ENCODE measurements around the gene KDM1A. TPM values are rescaled to one million over a fixed set of nuclear protein-coding genes. Genes with fewer than 3 reads are reported as not detected.
A peak's percentile ranks its signal among the peaks of the same experiment; 100 is the strongest.

Gene KDM1A
- total and polyA plus RNA-seq, 2 of the 13 experiments (the other 11 are each of a cell fraction or from before 2014, with no cell fraction given) = 81.3 to 173 TPM

GRCh38 chr1:23116216-23116836 is 97.1 kb downstream of the KDM1A start (continued):
- no peak for TF ChIP-seq PCBP1 (IDR thresholded peaks at IDR 0.05; ENCODE audit: borderline replicate concordance, low read depth, low read length)
- TF ChIP-seq GATAD2A (CRISPR knock-in tag; IDR thresholded peaks at IDR 0.05) = peak; percentile 58; the same call in 1 of the 2 replicates
- no peak for TF ChIP-seq ZKSCAN1 (IDR thresholded peaks at IDR 0.05; ENCODE audit: low read length)
- 0 out of 2 replicates have a peak, but pooled peaks have one; percentile 3 for TF ChIP-seq ZNF501 (CRISPR knock-in tag; IDR thresholded peaks at IDR 0.05)

- intact Hi-C loops (cut with micrococcal nuclease; ENCODE audit: unreplicated experiment) = no loop called here
- Histone ChIP-seq H3K79me2 (ENCODE audit: insufficient read depth, low read length) (peaks cover 72% of the 10 kb centered on the region), H3K36me3 (replicated peaks in 1 of 2; ENCODE audit: control insufficient read depth in 1 of 2, insufficient read depth in 2 of 2, low read length in 2 of 2) (no peaks in the 10 kb centered on the region), H2AFZ (ENCODE audit: low read length) (no peak overlapping the region), H3K4me3 (replicated peaks in 1 of 3; ENCODE audit: insufficient read depth in 1 of 3, low read depth in 2 of 3, low read length in 3 of 3) (no peak overlapping the region), H3K4me1 (ENCODE audit: insufficient read depth, low read length) (peaks cover 72% of the 10 kb centered on the region), H3K9me3 (ENCODE audit: low read length) (no peaks in the 10 kb centered on the region), H3K27me3 (ENCODE audit: control insufficient read depth in 1 of 2, insufficient read depth in 2 of 2, low read length in 2 of 2) (no peaks in the 10 kb centered on the region), H3K4me2 (ENCODE audit: low read depth, low read length) (no peak overlapping the region), H4K20me1 (ENCODE audit: insufficient read depth, low read length) (peaks cover 7% of the 10 kb centered on the region), H3K27ac (ENCODE audit: extremely low read length, insufficient read depth, low read length) (peak overlapping the region; percentile 41), H3K9ac (ENCODE audit: insufficient read depth, low read depth, low read length) (no peak overlapping the region)
- FAIRE-seq (no peak), ATAC-seq (no peak), DNase-seq (ENCODE audit: low spot score) (no peak)
- ChIA-PET CTCF (ENCODE audit: low intra/inter-chr PET ratio, low total read pairs) (no interaction called here), POLR2A (interaction anchor here (1.1 kb wide), 1 partner anchor 43 kb away, joined by 4 read pairs; no protein-coding TSS in a partner anchor)
- TF ChIP-seq KDM5B (CRISPR knock-in tag; IDR thresholded peaks at IDR 0.05; ENCODE audit: borderline replicate concordance) = no peak
- no peak for TF ChIP-seq ZNF251 (CRISPR knock-in tag; IDR thresholded peaks at IDR 0.05)
- TF ChIP-seq HBP1 (CRISPR knock-in tag; IDR thresholded peaks at IDR 0.05; ENCODE audit: low read depth) = no peak
- TF ChIP-seq ZNF382 (CRISPR knock-in tag; IDR thresholded peaks at IDR 0.05; ENCODE audit: borderline replicate concordance) = no peak
- no peak for TF ChIP-seq HDAC1 (CRISPR knock-in tag; IDR thresholded peaks at IDR 0.05)
- TF ChIP-seq HOXA3 (CRISPR knock-in tag; IDR thresholded peaks at IDR 0.05) = no peak
- no peak for TF ChIP-seq MNT (IDR thresholded peaks at IDR 0.05)
- no peak for TF ChIP-seq ERF (CRISPR knock-in tag; IDR thresholded peaks at IDR 0.05)
- TF ChIP-seq MTA1 (CRISPR knock-in tag; IDR thresholded peaks at IDR 0.05; ENCODE audit: borderline replicate concordance) = no peak
- no peak for TF ChIP-seq FLYWCH1 (CRISPR knock-in tag; IDR thresholded peaks at IDR 0.05)
- 49% methylated on average over 2 of the region's 2 CpGs for WGBS (ENCODE audit: low lambda C conversion rate)
- no TSS peak for BruUV-seq (replicated peaks)
- in situ Hi-C loops (cut with HindIII; ENCODE audit: extremely low pct_ligation_motif_present, low pct_unique_long_range_greater_than_20kb) = no loop called here
Measured at GRCh38 chr1:23116921-23117699, 97.8 kb downstream of the KDM1A start.

Data from HepG2 (cell line).